H1 (cell line): Measurements from ENCODE around the gene NCLN. TPM values are rescaled to one million over a fixed set of nuclear protein-coding genes. Genes with fewer than 3 reads are reported as not detected.

Source experiments
- CTCF ChIA-PET: fragments of 300-600 bp; sonication (Branson Sonifier 250); formaldehyde crosslinking; loops from one replicate; lab custom pipeline; 2021; ENCODE audit not compliant: partially characterized antibody; lab: Charles Lee
- POLR2A ChIA-PET: fragments of 300-600 bp; sonication (Branson Sonifier 250); formaldehyde crosslinking; loops from one replicate; lab custom pipeline; 2021; ENCODE audit warnings: inconsistent platforms; ENCODE audit not compliant: partially characterized antibody; lab: Charles Lee
- DNase-seq, 2 experiments: peaks; one replicate each; pipeline versions ENCODE4 v3.0.0 to v3.0.0-alpha.2; 2010 to 2022; ENCODE audit warnings: low spot score in 2 of 2, low read depth in 1 of 2, mixed read lengths in 1 of 2
- FAIRE-seq: peaks from 2 replicates; lab custom pipeline; 2011; peaks lifted over from hg19 to GRCh38; lab: Jason Lieb, UNC
- H2AFZ ChIP-seq: 2 replicates; pipeline ENCODE4 v1.8.1; 2012; ENCODE audit warnings: low read length, inconsistent platforms
- H2AK5ac ChIP-seq: 2 replicates; pipeline ENCODE4 v1.6.1; 2013; ENCODE audit warnings: low read depth, low read length
- H2BK120ac ChIP-seq: replicated peaks from 2 replicates; pipeline ENCODE3; 2013; ENCODE audit warnings: low read depth, low read length, inconsistent platforms
- H2BK12ac ChIP-seq: 2 replicates; pipeline ENCODE4 v1.6.1; 2013; ENCODE audit warnings: low read depth, low read length
- H2BK15ac ChIP-seq: 2 replicates; pipeline ENCODE4 v1.6.1; 2013; ENCODE audit warnings: low read length
- H2BK20ac ChIP-seq: 2 replicates; pipeline ENCODE4 v1.6.1; 2013; ENCODE audit warnings: low read length
- H2BK5ac ChIP-seq: 2 replicates; pipeline ENCODE4 v1.6.1; 2013; ENCODE audit warnings: low read depth, low read length
- H3K14ac ChIP-seq: 2 replicates; pipeline ENCODE4 v1.6.1; 2013; ENCODE audit warnings: inconsistent platforms; ENCODE audit not compliant: insufficient read length
- H3K18ac ChIP-seq: 2 replicates; pipeline ENCODE4 v1.6.1; 2013; ENCODE audit warnings: low read length; ENCODE audit errors: extremely low read depth
- H3K23ac ChIP-seq: 2 replicates; pipeline ENCODE4 v1.6.1; 2013; ENCODE audit warnings: inconsistent platforms; ENCODE audit not compliant: insufficient read length
- H3K23me2 ChIP-seq: 2 replicates; pipeline ENCODE4 v1.6.1; 2013; ENCODE audit warnings: low read depth, low read length
- H3K27ac ChIP-seq: 2 replicates; pipeline ENCODE4 v1.6.1; 2011; ENCODE audit warnings: low read depth, low read length, inconsistent platforms
- H3K27me3 ChIP-seq, 4 experiments: replicated peaks in 1 of 4; 1 replicate in 1 of 4; 2 replicates in 3 of 4; pipeline versions ENCODE4 v1.6.1 to v1.8.1; 2011 to 2013; ENCODE audit warnings: low read length in 3 of 4, mild to moderate bottlenecking in 3 of 4, inconsistent platforms in 2 of 4, mixed read lengths in 2 of 4, moderate library complexity in 1 of 4; ENCODE audit not compliant: control insufficient read depth in 3 of 4, insufficient read depth in 3 of 4; ENCODE audit errors: extremely low read depth in 1 of 4
- H3K36me3 ChIP-seq, 4 experiments: 2 replicates each; pipeline versions ENCODE4 v1.6.1 to v1.8.1; 2011 to 2013; ENCODE audit warnings: mild to moderate bottlenecking in 4 of 4, low read length in 3 of 4, moderate library complexity in 2 of 4, control low read depth in 1 of 4, inconsistent platforms in 1 of 4; ENCODE audit not compliant: insufficient read depth in 4 of 4, control insufficient read depth in 2 of 4
- H3K4ac ChIP-seq: replicated peaks from 2 replicates; pipeline ENCODE3; 2013; ENCODE audit warnings: low read length, low read depth, mixed read lengths, inconsistent platforms; ENCODE audit not compliant: insufficient read length
- H3K4me1 ChIP-seq, 4 experiments: replicated peaks in 1 of 4; 1 replicate in 1 of 4; 2 replicates in 3 of 4; pipeline versions ENCODE4 v1.6.1 to v1.8.1; 2011 to 2013; ENCODE audit warnings: low read length in 3 of 4, inconsistent platforms in 2 of 4, mixed read lengths in 1 of 4; ENCODE audit not compliant: insufficient read depth in 4 of 4, control insufficient read depth in 3 of 4
- H3K4me2 ChIP-seq, 2 experiments: 2 replicates each; pipeline versions ENCODE4 v1.6.1 to v1.8.1; 2011 to 2013; ENCODE audit warnings: low read depth in 2 of 2, low read length in 2 of 2, control low read depth in 1 of 2, inconsistent platforms in 1 of 2, mild to moderate bottlenecking in 1 of 2; ENCODE audit not compliant: insufficient read depth in 1 of 2
- H3K4me3 ChIP-seq, 4 experiments: fragments of 200-600, 300-600 bp in 1 of 4; sonication (generic), shearing (Covaris generic), sonication (Bioruptor Twin) in 1 of 4; 2 replicates each; pipeline versions ENCODE4 v1.5.1 to v1.8.1; 2011 to 2016; ENCODE audit warnings: low read length in 4 of 4, low read depth in 3 of 4, control low read depth in 2 of 4, inconsistent platforms in 2 of 4, mild to moderate bottlenecking in 2 of 4, mixed read lengths in 1 of 4, moderate library complexity in 1 of 4; ENCODE audit not compliant: insufficient read depth in 2 of 4; ENCODE audit errors: extremely low read depth in 1 of 4
- H3K56ac ChIP-seq: replicated peaks from 2 replicates; pipeline ENCODE3; 2013; ENCODE audit warnings: low read depth, mild to moderate bottlenecking, mixed read lengths, low read length, inconsistent platforms; ENCODE audit not compliant: insufficient read length
- H3K79me1 ChIP-seq: 2 replicates; pipeline ENCODE4 v1.6.1; 2013; ENCODE audit warnings: low read depth, low read length, control low read depth
- H3K79me2 ChIP-seq, 2 experiments: 2 replicates each; pipeline versions ENCODE4 v1.6.1 to v1.8.1; 2012 to 2013; ENCODE audit warnings: low read length in 2 of 2, mild to moderate bottlenecking in 2 of 2, inconsistent platforms in 1 of 2; ENCODE audit not compliant: insufficient read depth in 2 of 2, control insufficient read depth in 1 of 2
- H3K9ac ChIP-seq, 4 experiments: replicated peaks in 1 of 4; 1 replicate in 1 of 4; 2 replicates in 3 of 4; pipeline versions ENCODE4 v1.6.1 to v1.8.1; 2011 to 2013; ENCODE audit warnings: low read depth in 3 of 4, low read length in 3 of 4, control low read depth in 2 of 4, mild to moderate bottlenecking in 2 of 4, moderate library complexity in 2 of 4, inconsistent platforms in 1 of 4; ENCODE audit errors: extremely low read depth in 1 of 4
- H3K9me3 ChIP-seq, 2 experiments: 2 replicates each; pipeline versions ENCODE4 v1.6.1 to v1.8.1; 2012 to 2013; ENCODE audit warnings: mild to moderate bottlenecking in 2 of 2, moderate library complexity in 2 of 2, control low read depth in 1 of 2, inconsistent platforms in 1 of 2, low read depth in 1 of 2, low read length in 1 of 2, mixed read lengths in 1 of 2; ENCODE audit not compliant: insufficient read depth in 2 of 2
- H4K20me1 ChIP-seq, 2 experiments: replicated peaks in 1 of 2; 2 replicates each; pipeline versions ENCODE3 to v1.8.1; 2011 to 2013; ENCODE audit warnings: inconsistent platforms in 2 of 2, low read length in 2 of 2, mild to moderate bottlenecking in 1 of 2; ENCODE audit not compliant: insufficient read depth in 2 of 2, control insufficient read depth in 1 of 2
- H4K5ac ChIP-seq: 2 replicates; pipeline ENCODE4 v1.6.1; 2013; ENCODE audit warnings: low read length, low read depth, mixed read lengths, inconsistent platforms; ENCODE audit not compliant: insufficient read length
- H4K8ac ChIP-seq: 2 replicates; pipeline ENCODE4 v1.8.0; 2013; ENCODE audit warnings: mild to moderate bottlenecking, moderate library complexity, low read length, inconsistent platforms; ENCODE audit not compliant: insufficient read depth; ENCODE audit errors: extremely low read depth
- H4K91ac ChIP-seq: replicated peaks from 2 replicates; pipeline ENCODE3; 2013; ENCODE audit warnings: low read length, mixed read lengths, inconsistent platforms; ENCODE audit not compliant: insufficient read length
- CTCF ChIP-seq, 3 experiments: IDR thresholded peaks; 1 replicate in 2 of 3; 2 replicates in 1 of 3; pipeline versions ENCODE4 v1.5.1 to v1.6.1; 2011; ENCODE audit warnings: low read length in 3 of 3, mild to moderate bottlenecking in 3 of 3, inconsistent platforms in 2 of 3, low read depth in 1 of 3, moderate library complexity in 1 of 3; ENCODE audit not compliant: insufficient read depth in 1 of 3; ENCODE audit errors: control extremely low read depth in 1 of 3
- RBBP5 ChIP-seq: IDR thresholded peaks from 2 replicates; pipeline ENCODE4 v1.7.1; 2012; ENCODE audit warnings: low read depth, mild to moderate bottlenecking, inconsistent platforms, low read length, moderate library complexity, borderline replicate concordance
- SIRT6 ChIP-seq: IDR thresholded peaks from one replicate; pipeline ENCODE4 v1.7.1; 2012; ENCODE audit warnings: low read length, inconsistent platforms
- WGBS, 2 experiments: shearing (Covaris generic) in 1 of 2; methylation state at CpG; one replicate each; pipeline versions ENCODE4 v1.1.6 to v1.1.7; 2013 to 2015; ENCODE audit warnings: low lambda C conversion rate in 2 of 2, mixed read lengths in 2 of 2, inconsistent platforms in 1 of 2, low coverage in 1 of 2, missing lambda C conversion rate in 1 of 2; ENCODE audit not compliant: insufficient replicate concordance in 2 of 2, insufficient coverage in 1 of 2, insufficient read length in 1 of 2; ENCODE audit errors: extremely low coverage in 1 of 2, missing lambda C conversion rate in 1 of 2; 5-methylcytosine and 5-hydroxymethylcytosine counted together
- polyA plus RNA-seq, 7 experiments: library from polyadenylated mRNA; depleted of rRNA in 3 of 7; stranded (reverse) in 5 of 7; unstranded in 2 of 7; fragments of >200 nt in 5 of 7; fragments of 200-250 nt in 2 of 7; gene quantifications; 1 replicate in 5 of 7; 2 replicates in 1 of 7; 4 replicates in 1 of 7; pipeline versions ENCODE4 v1.2.1 to v1.2.3, GENCODE V29; 2011 to 2013; ENCODE audit warnings: missing spikeins in 2 of 7, mixed read lengths in 2 of 7
- total RNA-seq: library from RNA; stranded (reverse); fragmentation: NEBNext Ultra II Directional; extraction: Animal tissue kit (Norgen Biotek cat#: 25700); gene quantifications from 2 replicates; pipeline ENCODE4 v1.2.1, GENCODE V29; 2021

NCLN gene
- total and polyA plus RNA-seq, 2 of the 8 experiments (the other 6 are each of a cell fraction or from before 2014, with no cell fraction given) = 89.2 to 103 TPM

GRCh38 chr19:3233831-3234230 is 48.1 kb downstream of the NCLN start:
- Histone ChIP-seq H2BK20ac (no peak overlapping the region), H3K79me1 (no peaks in the 10 kb centered on the region), H4K5ac (no peak overlapping the region), H3K4ac (no peak overlapping the region), H4K8ac (no peak overlapping the region), H3K9ac (no peak overlapping the region), H3K14ac (no peak overlapping the region), H3K4me3 (no peak overlapping the region), H4K91ac (no peak overlapping the region), H2BK5ac (no peak overlapping the region), H3K23ac (no peak overlapping the region), H3K27me3 (no peaks in the 10 kb centered on the region), H3K9me3 (no peaks in the 10 kb centered on the region), H2AK5ac (no peak overlapping the region), H3K23me2 (peaks cover 16% of the 10 kb centered on the region; the same call in 1 of the 2 replicates), H2BK12ac (no peak overlapping the region), H3K56ac (no peak overlapping the region), H3K4me2 (no peak overlapping the region), H3K36me3 (no peaks in the 10 kb centered on the region), H2BK120ac (no peak overlapping the region), H3K18ac (no peak overlapping the region), H2BK15ac (no peak overlapping the region), H4K20me1 (peaks cover 9 to 17% of the 10 kb centered on the region in 2 experiments), H2AFZ (no peak overlapping the region), H3K79me2 (0 out of 4 replicates have a peak, but pooled peaks cover 0 to 2% of the 10 kb centered on the region in 2 experiments), H3K27ac (no peak overlapping the region), H3K4me1 (peaks cover 0 to 8% (median 1%) of the 10 kb centered on the region in 4 experiments; a peak in 3 of 7 replicates)
- peak in 2 of 3 experiments; percentile 17 to 36; a peak in 2 of 4 replicates for TF ChIP-seq CTCF (IDR thresholded peaks at IDR 0.05; ENCODE audit: control extremely low read depth in 1 of 3, insufficient read depth in 1 of 3, low read depth in 1 of 3, low read length in 3 of 3)
- TF ChIP-seq RBBP5 = no peak
- TF ChIP-seq SIRT6 = no peak
- no peak for DNase-seq
- WGBS, 2 experiments = 94% methylated on average over 3 of the region's 4 CpGs; no CpG with 5 or more reads in 1 of the 2 experiments
- ChIA-PET POLR2A (interaction anchor here (0.6 to 1.8 kb wide), 5 partner anchors 12 to 748 kb away, joined by 3 to 7 read pairs (median 4); no protein-coding TSS in a partner anchor), CTCF (interaction anchor here (0.6 to 1.8 kb wide), 15 partner anchors 9 to 112 kb away, joined by 3 to 6 read pairs (median 3); partner anchors contain the start of gene CELF5)
- no peak for FAIRE-seq
